CD14-positive monocyte (primary cell): Measurements from ENCODE around the gene CARD11. TPM values are rescaled to one million over a fixed set of nuclear protein-coding genes. Genes with fewer than 3 reads are reported as not detected.

Source experiments
- DNase-seq, 3 donors: peaks; one replicate each; pipeline ENCODE4 v3.0.0-alpha.2; 2011 to 2022
- H2AFZ ChIP-seq: 2 replicates; pipeline ENCODE4 v1.6.0; 2012; ENCODE audit warnings: mild to moderate bottlenecking, low read depth, low read length, inconsistent platforms; ENCODE audit not compliant: insufficient read depth, poor library complexity, severe bottlenecking
- H3K27ac ChIP-seq, 2 donors: 1 replicate in 1 of 2; 2 replicates in 1 of 2; pipeline ENCODE4 v1.5.1; 2012 to 2013; ENCODE audit warnings: low read length in 2 of 2, control low read depth in 1 of 2, inconsistent platforms in 1 of 2, low read depth in 1 of 2, mild to moderate bottlenecking in 1 of 2
- H3K27me3 ChIP-seq, 2 donors: one replicate each; pipeline versions ENCODE4 v1.6.0 to v1.6.1; 2011 to 2013; ENCODE audit warnings: low read length in 2 of 2; ENCODE audit not compliant: control insufficient read depth in 2 of 2, insufficient read depth in 2 of 2
- H3K36me3 ChIP-seq, 2 donors: replicated peaks in 1 of 2; 1 replicate in 1 of 2; 2 replicates in 1 of 2; pipeline versions ENCODE4 v1.5.1 to v1.6.1; 2012 to 2013; ENCODE audit warnings: low read length in 2 of 2, control low read depth in 1 of 2, inconsistent platforms in 1 of 2, mild to moderate bottlenecking in 1 of 2; ENCODE audit not compliant: insufficient read depth in 2 of 2, control insufficient read depth in 1 of 2
- H3K4me1 ChIP-seq, 2 donors: 1 replicate in 1 of 2; 2 replicates in 1 of 2; pipeline versions ENCODE4 v1.5.1 to v1.6.1; 2012 to 2013; ENCODE audit warnings: low read length in 2 of 2, control low read depth in 1 of 2, inconsistent platforms in 1 of 2, mild to moderate bottlenecking in 1 of 2, moderate library complexity in 1 of 2; ENCODE audit not compliant: insufficient read depth in 2 of 2, control insufficient read depth in 1 of 2
- H3K4me2 ChIP-seq: replicated peaks from 2 replicates; pipeline ENCODE3; 2012; ENCODE audit warnings: low read length, moderate library complexity, mild to moderate bottlenecking; ENCODE audit not compliant: poor library complexity, severe bottlenecking; ENCODE audit errors: extremely low read depth
- H3K4me3 ChIP-seq, 3 experiments: fragments of 200-600 bp in 1 of 3; sonication (generic) in 1 of 3; replicated peaks in 1 of 3; 1 replicate in 2 of 3; 2 replicates in 1 of 3; pipeline ENCODE4 v1.5.1; 2011 to 2013; ENCODE audit warnings: low read length in 3 of 3, mild to moderate bottlenecking in 3 of 3, control low read depth in 2 of 3, low read depth in 2 of 3, inconsistent platforms in 1 of 3, moderate library complexity in 1 of 3
- H3K79me2 ChIP-seq: 2 replicates; pipeline ENCODE4 v1.6.0; 2012; ENCODE audit warnings: mild to moderate bottlenecking, control low read depth, inconsistent platforms, low read length, moderate library complexity; ENCODE audit not compliant: insufficient read depth
- H3K9ac ChIP-seq: 2 replicates; pipeline ENCODE4 v1.6.0; 2017; ENCODE audit warnings: low read length, mild to moderate bottlenecking; ENCODE audit not compliant: insufficient read depth, poor library complexity, severe bottlenecking
- H3K9me3 ChIP-seq, 2 donors: replicated peaks in 1 of 2; 1 replicate in 1 of 2; 2 replicates in 1 of 2; pipeline versions ENCODE4 v1.5.1 to v1.6.1; 2012 to 2013; ENCODE audit warnings: low read length in 2 of 2, control low read depth in 1 of 2; ENCODE audit not compliant: control insufficient read depth in 1 of 2, insufficient read depth in 1 of 2
- H4K20me1 ChIP-seq: 2 replicates; pipeline ENCODE4 v1.6.0; 2012; ENCODE audit warnings: mild to moderate bottlenecking, low read length, control low read depth, moderate library complexity; ENCODE audit not compliant: insufficient read depth
- H3K27ac Mint-ChIP-seq, 7 donors: one replicate each; pipeline ENCODE4 v1.8.0; 2020; ENCODE audit warnings: mild to moderate bottlenecking in 7 of 7, mixed read lengths in 7 of 7, moderate library complexity in 6 of 7, inconsistent platforms in 2 of 7
- H3K27me3 Mint-ChIP-seq, 3 donors: one replicate each; pipeline ENCODE4 v1.8.0; 2021 to 2022; ENCODE audit warnings: low read depth in 3 of 3, mild to moderate bottlenecking in 3 of 3, mixed read lengths in 3 of 3, moderate library complexity in 3 of 3, inconsistent platforms in 1 of 3
- H3K36me3 Mint-ChIP-seq, 2 donors: one replicate each; pipeline ENCODE4 v1.8.0; 2020; ENCODE audit warnings: mixed read lengths in 2 of 2, inconsistent platforms in 1 of 2, mild to moderate bottlenecking in 1 of 2
- H3K4me1 Mint-ChIP-seq: one replicate; pipeline ENCODE4 v1.8.0; 2020; ENCODE audit warnings: mild to moderate bottlenecking, mixed read lengths
- H3K4me3 Mint-ChIP-seq, 2 donors: one replicate each; pipeline ENCODE4 v1.8.0; 2020; ENCODE audit warnings: mild to moderate bottlenecking in 2 of 2, mixed read lengths in 2 of 2, moderate library complexity in 1 of 2
- H3K9me3 Mint-ChIP-seq, 7 donors: one replicate each; pipeline ENCODE4 v1.8.0; 2020 to 2022; ENCODE audit warnings: mixed read lengths in 7 of 7, mild to moderate bottlenecking in 6 of 7, moderate library complexity in 6 of 7, inconsistent platforms in 2 of 7
- CTCF ChIP-seq: fragments of 200-600 bp; IDR thresholded peaks from one replicate; pipeline ENCODE4 v1.8.0; 2022; ENCODE audit warnings: antibody characterized with exemption, mild to moderate bottlenecking
- WGBS: methylation state at CpG from one replicate; pipeline ENCODE4 v1.1.5; 2013; ENCODE audit warnings: missing lambda C conversion rate; ENCODE audit not compliant: insufficient coverage; 5-methylcytosine and 5-hydroxymethylcytosine counted together
- intact Hi-C, 2 donors: fragments of 100-400 bp; cut with micrococcal nuclease; formaldehyde crosslinking; loops; one replicate each; pipeline versions ENCODE4 v1.15.0 to v1.15.1; 2023
- polyA plus RNA-seq, 3 donors: library from polyadenylated mRNA; depleted of rRNA in 1 of 3; unstranded in 2 of 3; stranded (reverse) in 1 of 3; fragments of 300-500 nt in 2 of 3; fragments of >200 nt in 1 of 3; fragmentation: Illumina TruSeq in 2 of 3; gene quantifications; 1 replicate in 2 of 3; 2 replicates in 1 of 3; pipeline ENCODE4 v1.2.3, GENCODE V29; 2012 to 2021

Gene CARD11
- polyA plus RNA-seq, 3 donors, result 0.04 to 0.17 TPM; not detected in 1

- Histone ChIP-seq H3K27me3 (no peaks in the 10 kb centered on the region), H3K9me3 (peaks cover 3% of the 10 kb centered on the region in 2 donors), H3K4me1 (no peaks in the 10 kb centered on the region), H3K36me3 (no peaks in the 10 kb centered on the region), H3K27ac (no peak overlapping the region), H3K4me3 (no peak overlapping the region), H3K9ac (no peak overlapping the region), H2AFZ (no peak overlapping the region), H3K79me2 (no peaks in the 10 kb centered on the region), H4K20me1 (no peaks in the 10 kb centered on the region), H3K4me2 (no peak overlapping the region)
- intact Hi-C loops, result no loop called here
- H3K27ac Mint-ChIP-seq, result peak overlapping the region in 1 of 7 donors; percentile 20
- H3K4me3 Mint-ChIP-seq, result no peak overlapping the region
- no peaks in the 10 kb centered on the region for H3K4me1 Mint-ChIP-seq
- H3K27me3 Mint-ChIP-seq, result peaks cover 0 to 6% (median 3%) of the 10 kb centered on the region in 3 donors
- 94% methylated on average over 23 of the region's 23 CpGs for WGBS
- TF ChIP-seq CTCF, result no peak
- no peak for DNase-seq
- H3K36me3 Mint-ChIP-seq, result no peaks in the 10 kb centered on the region
- H3K9me3 Mint-ChIP-seq, result peaks cover 0 to 17% (median 3%) of the 10 kb centered on the region in 7 donors
Measured at GRCh38 chr7:3013975-3014792, 29.5 kb downstream of the CARD11 start.

GRCh38 chr7:3011211-3011852 is 32.3 kb downstream of the CARD11 start:
- H3K4me1 Mint-ChIP-seq, result no peaks in the 10 kb centered on the region
- WGBS, result no CpG with 5 or more reads among the region's 5 CpGs
- no peaks in the 10 kb centered on the region for H4K20me1 ChIP-seq

More at GRCh38 chr7:3011211-3011852, 32.3 kb downstream of the CARD11 start:
- no peaks in the 10 kb centered on the region for H3K27me3 ChIP-seq
- H3K4me3 ChIP-seq, result no peak overlapping the region
- H3K9me3 Mint-ChIP-seq, result peaks cover 0 to 7% (median 4%) of the 10 kb centered on the region in 7 donors
- TF ChIP-seq CTCF, result no peak
- no peak overlapping the region for H2AFZ ChIP-seq
- peaks cover 0 to 6% (median 3%) of the 10 kb centered on the region in 3 donors for H3K27me3 Mint-ChIP-seq
- no peak overlapping the region for H3K9ac ChIP-seq
- H3K27ac Mint-ChIP-seq, result peak overlapping the region in 1 of 7 donors; percentile 3
- no peak for DNase-seq
- no peaks in the 10 kb centered on the region for H3K9me3 ChIP-seq
- no peak overlapping the region for H3K27ac ChIP-seq
- H3K4me3 Mint-ChIP-seq, result no peak overlapping the region
- intact Hi-C loops, result no loop called here
- no peaks in the 10 kb centered on the region for H3K79me2 ChIP-seq
- no peaks in the 10 kb centered on the region for H3K4me1 ChIP-seq
- no peaks in the 10 kb centered on the region for H3K36me3 ChIP-seq
- H3K36me3 Mint-ChIP-seq, result no peaks in the 10 kb centered on the region
- H3K4me2 ChIP-seq, result no peak overlapping the region
